K562 (cell line): Measurements from ENCODE around the gene SP6. TPM values are rescaled to one million over a fixed set of nuclear protein-coding genes. Genes with fewer than 3 reads are reported as not detected.
A peak's percentile ranks its signal among the peaks of the same experiment; 100 is the strongest.

Source experiments
- BACH1 ChIP-seq: fragments of 200-800 bp; sonication (Bioruptor generic); IDR thresholded peaks from 2 replicates; pipeline ENCODE4 v1.6.1; 2016; ENCODE audit warnings: missing genetic modification characterization, missing compliant biosample characterization
- FOS ChIP-seq: IDR thresholded peaks from 3 replicates; pipeline ENCODE4 v1.6.1; 2011; ENCODE audit not compliant: insufficient read length; ENCODE audit errors: extremely low read depth
- HNRNPK ChIP-seq: fragments of 200-400 bp; formaldehyde crosslinking; IDR thresholded peaks from one replicate; pipeline ENCODE4 v1.6.1; 2018; ENCODE audit warnings: mild to moderate bottlenecking, low read depth, low read length; ENCODE audit not compliant: poor library complexity, severe bottlenecking
- RNF2 ChIP-seq: sonication (generic); IDR thresholded peaks from 2 replicates; pipeline ENCODE4 v1.6.1; 2016
- SAFB2 ChIP-seq: fragments of 200-400 bp; formaldehyde crosslinking; IDR thresholded peaks from 2 replicates; pipeline ENCODE4 v1.6.1; 2018; ENCODE audit warnings: borderline replicate concordance, low read length, low read depth, moderate library complexity; ENCODE audit not compliant: severe bottlenecking
- SPI1 ChIP-seq: IDR thresholded peaks from 2 replicates; pipeline ENCODE4 v1.6.1; 2011; ENCODE audit warnings: low read depth, low read length, control low read depth, borderline replicate concordance
- ZNF444 ChIP-seq: fragments of 250-450 bp; sonication (Bioruptor Pico); IDR thresholded peaks from 2 replicates; pipeline ENCODE4 v1.4.0; 2020; ENCODE audit warnings: mild to moderate bottlenecking, moderate library complexity
- polyA plus RNA-seq, 8 experiments: library from polyadenylated mRNA; depleted of rRNA in 4 of 8; stranded (reverse) in 5 of 8; unstranded in 3 of 8; fragments of >200 nt; fragmentation: Nextera tagmentation in 2 of 8; fragmentation: Illumina TruSeq in 1 of 8; extraction: Ambion mirVana in 2 of 8; extraction: Trizol in 1 of 8; gene quantifications; 2 replicates each; pipeline versions ENCODE4 v1.2.1 to v1.2.3, GENCODE V29; 2011 to 2014; ENCODE audit warnings: inconsistent platforms in 1 of 8, missing spikeins in 1 of 8
- total RNA-seq, 7 experiments: library from RNA; depleted of rRNA in 6 of 7; stranded (reverse); fragments of >200 nt in 6 of 7; fragmentation: Illumina TruSeq in 2 of 7; extraction: Trizol in 2 of 7; gene quantifications; 2 replicates each; pipeline versions ENCODE4 v1.2.1 to v1.2.3, GENCODE V29; 2011 to 2021; ENCODE audit warnings: low replicate concordance in 1 of 7
- TF ChIP-seq, protein P1 (sequence below): sonication (generic); formaldehyde crosslinking; IDR thresholded peaks from 2 replicates; pipeline ENCODE4 v1.8.0; 2023; ENCODE audit warnings: mild to moderate bottlenecking, missing genetic modification reagents
- TF ChIP-seq, protein P2 (sequence below): fragments of 250-450 bp; sonication (Bioruptor Pico); IDR thresholded peaks from 2 replicates; pipeline ENCODE4 v1.5.0; 2021; ENCODE audit warnings: mild to moderate bottlenecking, moderate library complexity
- TF ChIP-seq, protein P3 (sequence below): fragments of 450-650 bp; formaldehyde crosslinking; IDR thresholded peaks from 2 replicates; pipeline ENCODE4 v1.4.0; 2020; ENCODE audit warnings: mild to moderate bottlenecking, moderate library complexity
- TF ChIP-seq, protein P4 (sequence below): fragments of 450-650 bp; IDR thresholded peaks from 2 replicates; pipeline ENCODE4 v1.6.1; 2018; ENCODE audit not compliant: partially characterized antibody

SP6 gene
- total and polyA plus RNA-seq, 9 of the 15 experiments (the other 6 are each of a cell fraction or from before 2014, with no cell fraction given): 0.11 to 7.9 (median 2.2) TPM

DNA sequence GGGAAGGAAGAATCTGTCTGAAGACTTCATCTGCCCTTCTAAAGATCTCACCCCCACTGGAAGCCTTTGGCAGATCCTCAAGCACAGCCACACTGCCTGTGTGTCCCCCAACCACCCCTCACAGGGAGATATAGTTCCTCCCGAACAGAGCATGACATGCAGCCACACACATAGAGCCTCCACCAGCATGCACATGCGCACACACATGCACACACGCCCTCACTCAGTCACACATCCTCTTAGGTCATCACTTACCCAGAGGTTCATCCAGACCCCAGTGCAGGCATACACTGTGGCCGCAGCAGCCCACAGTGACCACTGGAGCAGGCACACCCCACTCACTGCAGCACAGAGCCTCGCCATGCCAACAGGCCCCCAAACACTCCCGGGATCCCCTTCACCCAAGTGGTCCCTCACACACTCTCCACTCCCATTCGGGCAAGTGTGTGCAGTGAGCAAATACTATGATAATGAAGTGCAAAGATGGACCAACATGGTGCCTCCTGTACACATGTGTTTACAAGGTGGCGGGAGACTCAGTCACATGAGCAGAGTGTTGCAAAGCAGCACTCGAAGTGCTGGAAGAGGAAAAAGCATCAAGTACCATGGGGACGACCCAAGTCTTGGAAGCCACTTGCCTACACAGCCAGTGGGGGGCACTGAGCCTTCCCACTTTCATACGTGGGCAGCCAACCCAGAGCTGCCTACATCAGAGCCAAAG is 17.0 kb upstream of the SP6 start (continued):
- TF ChIP-seq, protein P1, sequence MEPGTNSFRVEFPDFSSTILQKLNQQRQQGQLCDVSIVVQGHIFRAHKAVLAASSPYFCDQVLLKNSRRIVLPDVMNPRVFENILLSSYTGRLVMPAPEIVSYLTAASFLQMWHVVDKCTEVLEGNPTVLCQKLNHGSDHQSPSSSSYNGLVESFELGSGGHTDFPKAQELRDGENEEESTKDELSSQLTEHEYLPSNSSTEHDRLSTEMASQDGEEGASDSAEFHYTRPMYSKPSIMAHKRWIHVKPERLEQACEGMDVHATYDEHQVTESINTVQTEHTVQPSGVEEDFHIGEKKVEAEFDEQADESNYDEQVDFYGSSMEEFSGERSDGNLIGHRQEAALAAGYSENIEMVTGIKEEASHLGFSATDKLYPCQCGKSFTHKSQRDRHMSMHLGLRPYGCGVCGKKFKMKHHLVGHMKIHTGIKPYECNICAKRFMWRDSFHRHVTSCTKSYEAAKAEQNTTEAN (CRISPR knock-in tag): no peak
- TF ChIP-seq, protein P2, sequence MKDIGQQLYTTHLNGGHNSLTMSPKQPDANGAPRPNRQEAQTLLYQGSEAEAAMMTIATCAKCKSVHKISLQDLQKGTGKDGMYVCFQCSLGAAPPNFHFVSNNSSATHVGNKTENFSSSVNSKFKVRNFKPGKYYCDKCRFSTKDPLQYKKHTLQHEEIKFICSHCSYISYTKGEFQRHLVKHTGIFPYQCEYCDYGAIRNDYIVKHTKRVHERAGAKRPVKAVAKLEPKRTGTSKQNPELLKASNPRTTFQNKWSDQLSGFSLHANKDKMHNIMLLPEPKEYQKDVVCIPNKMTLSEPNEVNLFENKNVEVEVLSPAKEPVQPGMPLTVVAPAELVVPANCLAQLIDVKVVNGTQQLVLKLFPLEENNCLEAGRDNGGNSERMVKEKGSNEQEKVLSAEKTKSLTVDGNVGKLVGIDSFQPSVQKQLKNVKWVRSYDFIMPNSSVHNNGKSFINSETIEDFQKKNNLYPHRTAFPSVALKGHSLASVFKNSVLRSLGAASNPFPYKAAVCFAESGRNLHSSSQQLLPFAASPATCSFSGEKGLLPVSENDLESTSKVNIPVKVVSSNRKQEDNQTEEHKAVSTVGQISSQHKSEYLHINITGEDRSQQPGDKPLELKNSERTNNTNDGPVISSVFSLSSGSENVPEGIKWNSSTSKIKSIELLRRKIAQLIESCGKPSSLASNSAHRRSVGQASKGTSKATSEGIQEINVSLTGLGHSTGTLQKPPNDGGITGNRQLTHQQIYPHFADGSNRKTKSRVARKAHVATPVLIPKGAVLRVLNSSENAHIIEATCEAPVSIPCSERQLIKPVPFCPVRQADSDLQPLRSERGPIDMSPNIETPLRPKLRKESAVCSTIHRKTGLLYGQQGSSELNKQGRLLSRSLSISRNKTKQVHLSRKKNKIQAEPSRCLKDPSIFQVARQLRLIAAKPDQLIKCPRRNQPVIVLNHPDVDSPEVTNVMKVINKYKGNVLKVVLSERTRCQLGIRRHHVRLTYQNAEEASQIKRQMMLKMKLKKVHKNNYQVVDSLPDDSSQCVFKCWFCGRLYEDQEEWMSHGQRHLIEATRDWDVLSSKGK (CRISPR knock-in tag): no peak
- no peak for TF ChIP-seq BACH1 (tag)
- TF ChIP-seq RNF2: no peak
- TF ChIP-seq, protein P3, sequence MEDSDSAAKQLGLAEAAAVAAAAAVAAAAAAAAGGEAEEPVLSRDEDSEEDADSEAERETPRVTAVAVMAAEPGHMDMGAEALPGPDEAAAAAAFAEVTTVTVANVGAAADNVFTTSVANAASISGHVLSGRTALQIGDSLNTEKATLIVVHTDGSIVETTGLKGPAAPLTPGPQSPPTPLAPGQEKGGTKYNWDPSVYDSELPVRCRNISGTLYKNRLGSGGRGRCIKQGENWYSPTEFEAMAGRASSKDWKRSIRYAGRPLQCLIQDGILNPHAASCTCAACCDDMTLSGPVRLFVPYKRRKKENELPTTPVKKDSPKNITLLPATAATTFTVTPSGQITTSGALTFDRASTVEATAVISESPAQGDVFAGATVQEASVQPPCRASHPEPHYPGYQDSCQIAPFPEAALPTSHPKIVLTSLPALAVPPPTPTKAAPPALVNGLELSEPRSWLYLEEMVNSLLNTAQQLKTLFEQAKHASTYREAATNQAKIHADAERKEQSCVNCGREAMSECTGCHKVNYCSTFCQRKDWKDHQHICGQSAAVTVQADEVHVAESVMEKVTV (CRISPR knock-in tag): no peak
- TF ChIP-seq ZNF444 (CRISPR knock-in tag): no peak
- no peak for TF ChIP-seq SPI1
- no peak for TF ChIP-seq HNRNPK
- TF ChIP-seq, protein P4, sequence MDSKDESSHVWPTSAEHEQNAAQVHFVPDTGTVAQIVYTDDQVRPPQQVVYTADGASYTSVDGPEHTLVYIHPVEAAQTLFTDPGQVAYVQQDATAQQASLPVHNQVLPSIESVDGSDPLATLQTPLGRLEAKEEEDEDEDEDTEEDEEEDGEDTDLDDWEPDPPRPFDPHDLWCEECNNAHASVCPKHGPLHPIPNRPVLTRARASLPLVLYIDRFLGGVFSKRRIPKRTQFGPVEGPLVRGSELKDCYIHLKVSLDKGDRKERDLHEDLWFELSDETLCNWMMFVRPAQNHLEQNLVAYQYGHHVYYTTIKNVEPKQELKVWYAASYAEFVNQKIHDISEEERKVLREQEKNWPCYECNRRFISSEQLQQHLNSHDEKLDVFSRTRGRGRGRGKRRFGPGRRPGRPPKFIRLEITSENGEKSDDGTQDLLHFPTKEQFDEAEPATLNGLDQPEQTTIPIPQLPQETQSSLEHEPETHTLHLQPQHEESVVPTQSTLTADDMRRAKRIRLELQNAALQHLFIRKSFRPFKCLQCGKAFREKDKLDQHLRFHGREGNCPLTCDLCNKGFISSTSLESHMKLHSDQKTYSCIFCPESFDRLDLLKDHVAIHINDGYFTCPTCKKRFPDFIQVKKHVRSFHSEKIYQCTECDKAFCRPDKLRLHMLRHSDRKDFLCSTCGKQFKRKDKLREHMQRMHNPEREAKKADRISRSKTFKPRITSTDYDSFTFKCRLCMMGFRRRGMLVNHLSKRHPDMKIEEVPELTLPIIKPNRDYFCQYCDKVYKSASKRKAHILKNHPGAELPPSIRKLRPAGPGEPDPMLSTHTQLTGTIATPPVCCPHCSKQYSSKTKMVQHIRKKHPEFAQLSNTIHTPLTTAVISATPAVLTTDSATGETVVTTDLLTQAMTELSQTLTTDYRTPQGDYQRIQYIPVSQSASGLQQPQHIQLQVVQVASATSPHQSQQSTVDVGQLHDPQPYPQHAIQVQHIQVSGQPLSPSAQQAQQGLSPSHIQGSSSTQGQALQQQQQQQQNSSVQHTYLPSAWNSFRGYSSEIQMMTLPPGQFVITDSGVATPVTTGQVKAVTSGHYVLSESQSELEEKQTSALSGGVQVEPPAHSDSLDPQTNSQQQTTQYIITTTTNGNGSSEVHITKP: peak; percentile 78
- no peak for TF ChIP-seq SAFB2
- TF ChIP-seq FOS: no peak
